Adrenal gland (tissue), 5 donors: Measurements from ENCODE around the gene UGP2.

Experiments used
- CTCF ChIP-seq, 6 experiments: fragments of 450-650 bp in 4 of 6; fragments of 200-600 bp in 2 of 6; sonication (generic) in 1 of 6; IDR thresholded peaks; 1 replicate in 5 of 6; 2 replicates in 1 of 6; pipeline versions ENCODE4 v1.5.1 to v1.8.0; 2016 to 2021; ENCODE audit warnings: antibody characterized with exemption in 6 of 6, mild to moderate bottlenecking in 2 of 6, moderate library complexity in 1 of 6
- POLR2A ChIP-seq, 2 donors: fragments of 450-650 bp; IDR thresholded peaks; one replicate each; pipeline ENCODE4 v1.6.1; 2017; ENCODE audit warnings: antibody characterized with exemption in 2 of 2, mild to moderate bottlenecking in 2 of 2, moderate library complexity in 1 of 2
- donor health status: DM: no; HTN: no; CAD: no.

- no peak for TF ChIP-seq CTCF (IDR thresholded peaks at IDR 0.05)
- no peak for TF ChIP-seq POLR2A (IDR thresholded peaks at IDR 0.05)
Observed at GRCh38 chr2:63898839-63899238, 57.1 kb downstream of the UGP2 start.
